Adrenal gland (tissue), 5 donors: ENCODE results near the gene TLCD2.

ENCODE experiments used
- CTCF ChIP-seq, 6 experiments: fragments of 450-650 bp in 4 of 6; fragments of 200-600 bp in 2 of 6; sonication (generic) in 1 of 6; IDR thresholded peaks; 1 replicate in 5 of 6; 2 replicates in 1 of 6; pipeline versions ENCODE4 v1.5.1 to v1.8.0; 2016 to 2021; ENCODE audit warnings: antibody characterized with exemption in 6 of 6, mild to moderate bottlenecking in 2 of 6, moderate library complexity in 1 of 6
- POLR2A ChIP-seq, 2 donors: fragments of 450-650 bp; IDR thresholded peaks; one replicate each; pipeline ENCODE4 v1.6.1; 2017; ENCODE audit warnings: antibody characterized with exemption in 2 of 2, mild to moderate bottlenecking in 2 of 2, moderate library complexity in 1 of 2
- donor health status: DM: no; HTN: no; CAD: no.

GRCh38 chr17:1653735-1654134, 56.4 kb downstream of the TLCD2 start:
- TF ChIP-seq CTCF (IDR thresholded peaks at IDR 0.05) (no peak), POLR2A (IDR thresholded peaks at IDR 0.05) (no peak)
